ENCODE results near the gene THPO.
A peak's percentile ranks its signal among the peaks of the same experiment; 100 is the strongest.

THPO gene

DNA sequence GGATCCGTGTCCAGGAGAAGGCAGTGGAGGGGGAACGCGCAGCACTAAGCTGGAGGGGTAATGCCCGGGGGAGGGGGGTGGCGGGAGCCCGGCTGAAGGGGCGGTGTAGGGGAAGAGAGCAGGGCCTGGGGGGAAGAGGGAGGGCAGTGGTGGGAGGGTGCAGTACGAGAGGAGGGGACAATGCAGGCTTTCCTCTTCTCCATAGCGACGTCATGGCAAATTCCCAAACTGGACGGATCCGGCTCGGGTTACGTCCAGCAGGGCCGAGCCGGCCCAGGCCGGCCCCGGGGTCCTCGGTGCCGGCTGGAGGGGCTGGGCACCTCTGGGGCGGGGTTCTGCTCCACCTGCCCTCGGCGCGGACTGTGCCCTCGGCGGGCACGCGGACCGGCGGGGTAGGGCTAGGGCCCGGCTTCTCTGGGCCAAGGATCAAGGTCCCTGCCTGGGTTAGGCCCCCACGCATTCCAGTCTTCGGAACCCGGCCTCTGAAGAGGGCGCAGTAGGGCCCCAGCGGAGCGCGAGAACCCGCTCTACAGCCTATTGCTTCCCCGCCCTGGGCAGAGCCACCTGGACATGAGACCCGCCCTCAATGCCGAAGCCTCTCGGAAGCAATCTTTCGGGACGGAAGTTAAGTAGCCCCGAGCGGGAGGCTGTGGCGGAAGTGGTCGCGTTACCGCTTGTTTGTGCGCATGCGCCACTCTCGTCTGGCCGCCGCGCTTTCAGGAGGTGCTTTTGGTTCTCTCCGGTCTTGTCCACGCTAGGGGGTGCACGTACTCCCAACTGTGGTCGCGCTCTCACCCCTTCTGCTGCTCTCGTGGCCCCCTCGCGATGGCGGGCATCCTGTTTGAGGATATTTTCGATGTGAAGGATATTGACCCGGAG, 15.1 kb downstream of the THPO start:
- peak; percentile 92 for DNase-seq (ENCODE audit: low read depth)

GRCh38 chr3:184361932-184362667, 15.9 kb downstream of the THPO start:
- DNase-seq (ENCODE audit: low read depth): no peak

DNA sequence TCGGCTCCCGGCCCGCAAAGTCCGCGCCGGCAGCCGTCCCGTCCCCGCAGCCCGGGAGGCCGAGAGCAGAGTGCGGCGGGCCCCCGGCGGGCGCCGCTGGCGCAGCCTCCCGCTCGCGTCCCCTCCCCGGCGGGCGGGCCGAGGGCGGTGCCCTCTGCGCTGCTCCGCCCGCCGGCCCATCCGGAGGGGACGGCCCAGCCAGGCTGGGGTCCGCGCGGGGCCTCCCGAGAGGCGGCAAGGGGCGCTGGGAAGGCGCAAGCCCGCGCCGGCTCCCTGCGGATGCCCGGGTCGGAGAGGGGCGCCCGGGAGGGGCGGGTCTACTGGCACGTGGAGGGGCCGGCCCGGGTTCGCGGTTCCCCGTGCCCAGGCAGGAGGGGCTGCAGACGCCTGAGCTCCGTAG, 16.5 kb downstream of the THPO start, which contains the start of the genes CLCN2 and POLR2H:
Gene CLCN2, minus strand, starts transcription at position 74 of the 400 bp plus-strand sequence. CDS start 126 bp downstream, outside the sequence.
Gene POLR2H, plus strand, starts transcription at position 179 of the 400 bp plus-strand sequence. CDS start 1,783 bp downstream, outside the sequence.
- peak; percentile 25 for DNase-seq (ENCODE audit: low read depth)

GRCh38 chr3:184360929-184361531, 17.0 kb downstream of the THPO start:
- DNase-seq (ENCODE audit: low read depth): no peak

DNA sequence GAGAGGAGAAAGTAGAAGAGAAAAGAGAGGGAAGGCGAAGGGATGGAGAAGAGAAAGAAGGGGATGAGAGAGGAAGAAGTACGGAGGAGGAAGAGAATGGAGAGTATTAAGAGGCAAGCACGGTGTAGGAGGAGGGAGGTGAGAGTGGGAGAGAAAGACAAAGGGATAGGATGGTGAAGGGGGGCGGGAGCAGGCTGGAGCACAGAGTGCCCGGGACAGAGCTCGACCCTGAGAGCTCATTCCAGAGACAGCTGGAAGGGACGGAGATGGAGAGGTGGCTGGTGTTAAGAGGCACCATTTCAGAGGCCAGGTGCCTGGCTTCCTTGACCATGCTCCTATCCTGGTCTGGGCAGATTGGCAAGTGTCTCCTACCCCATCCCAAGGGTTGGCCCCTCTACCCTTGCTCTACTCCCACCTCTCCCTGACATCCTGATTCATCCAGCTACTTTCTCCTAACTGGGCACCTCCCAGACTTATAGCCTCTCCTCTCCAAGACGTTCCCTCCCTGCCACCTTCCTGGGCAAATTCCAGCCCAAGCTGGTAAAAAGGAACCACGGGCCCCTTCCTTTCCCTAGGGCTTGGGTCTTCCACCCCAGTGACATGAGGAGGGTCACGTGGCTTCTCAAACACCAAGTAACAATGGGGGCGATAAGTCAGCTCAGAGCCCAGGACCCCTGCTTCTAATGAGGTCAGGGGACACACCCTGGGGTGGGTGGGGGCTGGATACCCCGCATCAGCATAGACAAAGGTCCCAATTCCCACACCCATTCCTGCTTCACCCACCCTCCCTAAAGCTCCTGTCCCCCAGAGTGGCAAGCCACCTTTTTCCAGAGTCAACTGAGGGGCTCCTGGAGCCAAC, 17.7 kb downstream of the THPO start:
- DNase-seq (ENCODE audit: low read depth): no peak

GRCh38 chr3:184359610-184360009, 18.4 kb downstream of the THPO start:
- DNase-seq (ENCODE audit: low read depth): no peak

GRCh38 chr3:184358921-184359350, 19.1 kb downstream of the THPO start:
- DNase-seq (ENCODE audit: low read depth): no peak

GRCh38 chr3:184358124-184358767, 19.8 kb downstream of the THPO start:
- no peak for DNase-seq (ENCODE audit: low read depth)

- DNase-seq (ENCODE audit: low read depth): no peak
Measured at GRCh38 chr3:184357248-184358123, 20.5 kb downstream of the THPO start.

GRCh38 chr3:184355261-184356040, 22.6 kb downstream of the THPO start:
- DNase-seq (ENCODE audit: low read depth): no peak

GRCh38 chr3:184354754-184355153, 23.3 kb downstream of the THPO start:
- no peak for DNase-seq (ENCODE audit: low read depth)

DNA sequence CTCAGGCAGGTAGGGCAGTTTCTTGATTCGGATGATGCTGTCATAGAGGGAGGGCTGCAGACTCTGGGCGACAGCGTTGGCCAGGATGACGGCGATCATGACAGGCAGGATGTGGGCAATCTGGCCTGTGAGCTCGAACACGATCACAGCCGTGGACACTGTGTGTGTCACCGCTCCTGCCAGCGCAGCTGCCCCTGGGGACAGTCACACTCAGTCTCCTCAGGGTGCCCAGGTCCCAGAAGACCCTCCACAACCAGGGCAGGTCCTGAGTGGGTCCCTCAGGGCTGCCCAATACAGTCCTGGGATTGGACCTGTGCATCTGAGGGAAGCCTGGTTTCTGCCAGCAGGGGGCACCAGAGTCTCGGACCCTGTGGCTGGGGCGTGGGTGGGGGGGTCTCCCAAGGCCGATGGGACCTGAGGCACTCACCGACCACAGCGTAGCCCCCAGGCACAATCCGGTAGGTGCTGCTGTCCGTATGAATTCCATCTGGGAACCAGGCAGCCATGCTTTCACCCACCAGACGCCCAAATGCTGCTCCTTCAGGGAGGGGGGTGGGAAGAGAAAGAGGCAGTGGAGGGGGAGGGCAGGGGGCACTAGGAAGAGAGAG, 23.8 kb downstream of the THPO start:
- peak; percentile 53 for DNase-seq (ENCODE audit: low read depth)

- no peak for DNase-seq (ENCODE audit: low read depth)
Measured at GRCh38 chr3:184353546-184353941, 24.5 kb downstream of the THPO start.

DNA sequence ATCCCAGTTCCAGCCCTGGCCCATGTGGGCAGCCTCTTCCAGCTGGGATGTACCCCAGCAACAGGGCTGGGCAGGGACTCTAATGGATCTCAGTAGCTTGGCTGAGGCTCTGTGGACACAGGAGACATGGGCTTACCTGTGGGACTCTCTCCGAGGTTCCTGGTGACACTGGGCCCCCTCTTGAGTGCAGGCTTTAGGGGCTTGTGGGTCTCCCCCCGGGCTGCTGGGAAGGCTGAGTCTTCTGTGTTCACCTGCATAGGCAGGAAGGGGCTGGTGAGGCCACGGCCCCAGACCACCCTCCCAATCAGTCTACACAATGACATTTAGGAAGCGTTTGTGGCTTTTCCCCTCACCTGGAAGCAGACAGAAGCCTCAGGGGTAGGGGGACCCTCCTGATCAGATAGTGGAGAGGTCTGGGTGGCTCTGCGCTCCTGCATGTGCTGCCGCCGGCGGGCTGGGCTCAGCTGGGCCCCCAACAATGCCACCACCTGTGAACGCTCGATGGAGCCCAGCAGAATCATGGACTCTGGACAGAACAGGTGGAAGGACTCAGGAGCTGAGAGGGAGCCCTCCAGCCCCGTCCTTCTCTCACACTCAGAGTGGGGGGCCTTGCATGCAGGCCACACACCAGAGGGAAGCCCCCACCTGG, 25.0 kb downstream of the THPO start:
- no peak for DNase-seq (ENCODE audit: low read depth)

DNA sequence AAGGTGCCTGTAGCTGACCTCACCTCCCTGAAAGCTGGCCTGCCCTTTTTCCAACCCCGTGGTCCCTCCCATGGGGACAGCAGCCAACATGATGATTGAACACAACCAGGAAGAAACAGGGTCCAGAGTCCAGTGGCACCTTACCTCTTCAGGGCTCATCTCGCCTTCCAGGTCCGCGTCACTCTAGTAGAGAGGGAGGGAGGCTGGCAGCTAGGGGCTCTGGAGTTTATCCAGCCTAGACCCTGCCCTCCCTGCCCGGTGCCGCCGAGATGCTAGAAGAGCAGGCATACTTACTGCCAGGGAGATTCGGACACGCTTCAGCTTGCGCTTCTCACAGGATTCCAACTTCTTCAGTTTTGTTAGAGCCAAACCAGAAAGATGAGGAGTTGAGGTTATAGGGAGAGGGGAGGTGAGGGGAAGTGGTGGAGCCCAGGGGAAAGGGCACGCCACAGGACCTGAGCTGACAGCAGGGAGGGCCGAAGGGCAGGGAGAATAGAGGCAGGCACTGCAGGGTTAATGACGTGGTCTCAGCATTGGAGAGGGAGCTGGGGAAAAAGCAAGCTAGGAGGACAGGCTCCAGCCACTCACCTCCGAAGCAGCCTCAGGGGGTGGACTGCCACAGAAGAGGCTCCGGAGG, 25.7 kb downstream of the THPO start:
- no peak for DNase-seq (ENCODE audit: low read depth)

- DNase-seq (ENCODE audit: low read depth): no peak
Measured at GRCh38 chr3:184351511-184352148, 26.4 kb downstream of the THPO start.

- DNase-seq (ENCODE audit: low read depth): no peak
Measured at GRCh38 chr3:184350618-184351017, 27.4 kb downstream of the THPO start.
